ENCODE results near the gene ZSCAN16.

GRCh38 chr6:28158318-28158717, 33.9 kb downstream of the ZSCAN16 start:
- TF ChIP-seq CTCF (conservative IDR thresholded peaks at IDR 0.05 in 1 of 2, IDR thresholded peaks at IDR 0.05 in 1 of 2; ENCODE audit: extremely low read depth in 1 of 2, insufficient read depth in 1 of 2, low read depth in 1 of 2, low read length in 2 of 2) (no peak), EZH2 (IDR thresholded peaks at IDR 0.05; ENCODE audit: borderline replicate concordance, low read length) (no peak)

Data from mammary epithelial cell (primary cell).